Measurements from ENCODE around the gene ELAVL2.

GRCh38 chr9:23783509-23783908 is 42.5 kb downstream of the ELAVL2 start:
- TF ChIP-seq, protein P1, sequence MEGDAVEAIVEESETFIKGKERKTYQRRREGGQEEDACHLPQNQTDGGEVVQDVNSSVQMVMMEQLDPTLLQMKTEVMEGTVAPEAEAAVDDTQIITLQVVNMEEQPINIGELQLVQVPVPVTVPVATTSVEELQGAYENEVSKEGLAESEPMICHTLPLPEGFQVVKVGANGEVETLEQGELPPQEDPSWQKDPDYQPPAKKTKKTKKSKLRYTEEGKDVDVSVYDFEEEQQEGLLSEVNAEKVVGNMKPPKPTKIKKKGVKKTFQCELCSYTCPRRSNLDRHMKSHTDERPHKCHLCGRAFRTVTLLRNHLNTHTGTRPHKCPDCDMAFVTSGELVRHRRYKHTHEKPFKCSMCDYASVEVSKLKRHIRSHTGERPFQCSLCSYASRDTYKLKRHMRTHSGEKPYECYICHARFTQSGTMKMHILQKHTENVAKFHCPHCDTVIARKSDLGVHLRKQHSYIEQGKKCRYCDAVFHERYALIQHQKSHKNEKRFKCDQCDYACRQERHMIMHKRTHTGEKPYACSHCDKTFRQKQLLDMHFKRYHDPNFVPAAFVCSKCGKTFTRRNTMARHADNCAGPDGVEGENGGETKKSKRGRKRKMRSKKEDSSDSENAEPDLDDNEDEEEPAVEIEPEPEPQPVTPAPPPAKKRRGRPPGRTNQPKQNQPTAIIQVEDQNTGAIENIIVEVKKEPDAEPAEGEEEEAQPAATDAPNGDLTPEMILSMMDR (conservative IDR thresholded peaks at IDR 0.05), result no peak
- TF ChIP-seq EZH2 (IDR thresholded peaks at IDR 0.05; ENCODE audit: low read depth), result no peak
